NCI-H1092 (cell line): ENCODE measurements around the gene CAPRIN2.

Experiments used
- DNase-seq: peaks from one replicate; lab custom pipeline; 2025; lab: John Stamatoyannopoulos, UW

The CAPRIN2 gene

GRCh38 chr12:30761730-30762129 lies 7.0 kb upstream of the CAPRIN2 start:
- DNase-seq, result no peak

DNA sequence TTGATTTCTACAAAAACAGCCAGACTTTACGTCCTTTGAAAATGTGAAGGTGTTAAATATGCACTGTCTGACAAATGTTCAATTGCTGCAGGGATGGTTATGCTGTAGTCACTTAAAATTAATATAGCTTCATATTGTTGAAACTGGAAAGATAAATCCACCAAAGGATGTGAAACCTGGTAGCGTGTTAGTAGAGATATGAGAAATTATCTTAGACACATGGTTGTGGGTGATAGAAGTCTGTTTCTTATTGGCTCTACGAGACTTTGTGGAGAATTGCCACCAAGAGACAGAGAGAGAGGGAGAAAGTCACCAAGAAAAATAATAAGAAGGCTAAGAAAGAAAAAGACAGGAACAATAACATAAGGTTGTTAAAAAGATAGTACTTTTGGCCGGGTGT lies 2.6 kb upstream of the CAPRIN2 start:
- no peak for DNase-seq

DNA sequence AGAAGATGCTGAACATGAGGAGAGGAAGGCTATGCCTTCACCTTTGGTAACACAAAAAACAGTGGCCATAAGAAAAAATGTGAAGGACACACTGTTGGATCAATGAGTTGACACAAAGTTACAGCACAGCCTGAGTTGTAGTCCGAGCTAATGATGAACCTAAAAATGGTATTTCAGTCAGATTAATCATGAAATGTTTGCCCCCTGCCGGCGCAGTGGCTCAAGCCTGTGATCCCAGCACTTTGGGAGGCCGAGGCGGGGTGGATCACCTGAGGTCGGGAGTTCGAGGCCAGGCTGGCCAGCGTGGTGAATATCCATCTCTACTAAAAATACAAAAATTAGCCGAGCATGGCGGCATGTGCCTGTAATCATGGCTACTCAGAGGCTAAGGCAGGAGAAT lies 1.3 kb upstream of the CAPRIN2 start:
- no peak for DNase-seq

GRCh38 chr12:30755395-30755762 lies 628 bp upstream of the CAPRIN2 start:
- DNase-seq, result no peak

DNA sequence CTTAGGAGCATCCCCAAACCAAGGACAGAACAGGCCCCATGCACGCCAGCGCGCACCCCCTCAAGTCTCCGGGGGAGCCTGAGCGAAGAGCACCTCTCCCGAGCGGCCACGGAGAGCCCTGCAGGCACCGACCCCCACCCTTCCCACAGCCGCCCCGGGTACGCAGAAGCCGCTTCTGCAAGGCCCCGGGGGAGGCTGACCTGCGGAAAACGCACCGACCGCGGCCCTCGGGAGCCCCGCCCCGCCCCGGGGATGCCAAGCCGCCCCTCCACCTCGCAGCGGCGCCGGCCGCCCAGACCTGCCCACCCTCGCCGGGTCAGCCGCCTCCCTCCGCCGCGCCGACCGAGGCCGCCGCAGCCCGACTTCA lies 385 bp downstream of the CAPRIN2 start:
- peak; percentile 76 for DNase-seq

GRCh38 chr12:30753751-30754382 lies 884 bp downstream of the CAPRIN2 start:
- peak; percentile 43 for DNase-seq

DNA sequence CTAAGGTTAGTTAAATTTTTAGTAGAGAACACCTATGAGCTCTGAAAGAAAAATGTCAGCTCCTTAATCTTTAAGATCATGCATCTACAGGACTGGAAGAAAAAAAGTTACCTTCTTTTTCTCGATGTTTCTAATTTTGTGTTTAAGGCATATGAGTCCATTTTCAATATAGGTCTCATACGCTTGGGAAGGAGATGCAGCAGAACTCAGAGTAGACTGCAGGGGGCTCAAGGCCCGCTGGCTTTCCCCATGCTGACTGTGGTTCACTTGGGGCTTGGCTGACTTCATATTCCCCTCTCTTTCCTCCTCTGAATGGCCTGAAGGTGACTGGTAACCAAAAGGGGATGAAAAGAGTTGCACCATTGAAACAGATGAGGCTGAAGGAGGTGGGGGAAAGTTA lies 1.5 kb downstream of the CAPRIN2 start:
- DNase-seq, result no peak

DNA sequence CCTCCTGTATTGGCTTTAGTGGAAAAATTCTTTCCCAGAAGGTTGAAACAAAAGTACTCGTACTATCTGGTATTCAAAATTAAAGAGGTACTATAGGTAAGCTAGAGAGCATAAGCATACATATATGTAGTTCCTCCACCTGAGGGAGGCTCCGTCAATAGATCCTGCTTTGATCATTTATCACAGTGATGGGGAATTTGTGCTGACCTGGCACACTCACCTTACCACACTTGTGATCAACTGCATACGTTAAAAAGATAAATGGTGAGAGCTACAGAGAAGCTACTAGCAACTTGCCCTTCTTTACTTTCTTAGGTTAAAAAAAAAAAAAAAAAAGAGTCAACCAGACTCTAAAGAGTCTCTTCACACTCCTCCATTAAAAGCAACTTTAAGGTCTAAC lies 2.5 kb downstream of the CAPRIN2 start:
- DNase-seq, result no peak

DNA sequence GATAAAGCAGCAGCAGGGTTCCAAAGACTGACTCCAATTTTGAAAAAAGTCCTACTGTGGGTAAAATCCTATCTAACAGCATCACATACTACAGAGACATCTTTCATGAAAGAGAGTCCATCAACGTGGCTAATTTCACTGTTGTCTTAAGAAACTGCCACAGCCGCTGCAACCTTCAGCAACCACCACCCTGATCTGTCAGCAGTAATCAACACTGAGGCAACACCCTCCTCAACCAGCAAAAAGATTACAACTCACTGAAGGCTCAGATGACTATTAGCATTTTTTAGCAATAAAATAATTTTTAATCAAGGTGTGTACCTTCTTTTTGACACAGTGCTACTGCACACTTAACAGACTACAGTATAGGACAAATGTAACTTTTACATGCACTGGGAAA lies 6.6 kb downstream of the CAPRIN2 start:
- DNase-seq, result no peak

DNA sequence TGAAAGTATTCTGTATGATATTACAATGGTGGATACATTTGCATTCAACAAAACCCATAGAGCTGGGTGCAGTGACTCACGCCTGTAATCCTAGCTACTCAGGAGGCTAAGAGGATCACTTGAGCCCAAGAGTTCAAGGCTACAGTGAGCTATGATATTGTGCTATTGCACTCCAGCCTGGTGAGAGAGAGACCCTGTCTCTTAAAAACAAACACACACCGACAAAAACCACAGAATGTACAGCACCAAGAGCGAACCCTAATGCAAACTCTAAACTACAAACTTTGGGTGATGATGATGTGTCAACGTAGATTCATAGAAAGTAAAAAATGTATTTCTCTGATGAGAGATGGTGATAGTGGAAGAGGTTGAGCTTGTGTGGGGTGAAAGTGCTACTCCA lies 8.6 kb downstream of the CAPRIN2 start:
- DNase-seq, result no peak

- no peak for DNase-seq
Observed at GRCh38 chr12:30744321-30744720, 10.4 kb downstream of the CAPRIN2 start.

DNA sequence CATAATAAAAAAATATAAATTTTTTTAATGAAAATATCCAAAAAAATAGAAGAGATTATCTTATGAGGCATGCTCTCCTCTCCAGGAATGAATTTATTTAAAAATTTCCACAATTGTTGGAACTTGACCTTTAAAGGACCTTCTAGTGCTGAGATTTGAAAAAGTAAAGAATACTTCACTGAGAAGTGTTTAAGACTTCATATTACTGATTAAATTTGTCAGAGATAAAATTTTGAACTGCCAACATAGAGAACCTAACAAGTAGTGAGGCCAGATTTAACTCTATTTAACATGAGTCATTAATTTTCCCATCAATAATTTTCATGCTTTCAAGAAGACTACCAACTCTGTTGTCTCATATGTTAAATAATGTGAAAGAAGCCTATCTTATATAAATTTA lies 14.5 kb downstream of the CAPRIN2 start:
- DNase-seq, result no peak

GRCh38 chr12:30739020-30739419 lies 15.7 kb downstream of the CAPRIN2 start:
- no peak for DNase-seq

DNA sequence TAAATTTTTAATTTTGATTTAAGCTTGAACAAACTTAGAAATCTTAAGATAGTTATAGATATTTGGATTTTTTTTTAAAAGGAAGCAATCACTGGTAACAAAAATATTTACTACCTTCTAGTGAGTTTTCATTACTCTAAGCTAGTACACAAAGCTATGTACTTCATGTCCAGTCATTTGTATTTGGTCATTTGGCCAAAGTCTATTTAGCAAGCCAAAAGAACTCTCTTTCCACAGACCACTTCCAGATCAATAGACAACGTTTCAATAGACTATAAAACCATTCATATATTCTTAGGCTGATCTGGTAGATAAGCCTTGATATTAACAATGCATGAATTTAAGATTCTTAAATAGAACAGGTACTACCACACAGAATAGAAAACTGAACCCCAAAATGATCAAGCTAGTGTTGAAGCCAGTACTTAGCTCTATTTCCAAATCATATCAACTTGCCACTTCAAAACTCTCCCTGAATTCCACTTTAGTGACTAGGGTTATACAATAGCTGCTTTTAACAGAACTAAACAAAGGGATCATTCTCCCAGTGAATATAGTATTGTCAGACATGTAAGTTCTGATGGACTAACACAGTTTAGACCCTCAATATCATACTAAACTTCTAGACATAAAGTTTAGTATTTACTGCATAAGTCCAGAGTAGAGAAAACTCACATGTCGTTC lies 21.7 kb downstream of the CAPRIN2 start:
- DNase-seq, result no peak

DNA sequence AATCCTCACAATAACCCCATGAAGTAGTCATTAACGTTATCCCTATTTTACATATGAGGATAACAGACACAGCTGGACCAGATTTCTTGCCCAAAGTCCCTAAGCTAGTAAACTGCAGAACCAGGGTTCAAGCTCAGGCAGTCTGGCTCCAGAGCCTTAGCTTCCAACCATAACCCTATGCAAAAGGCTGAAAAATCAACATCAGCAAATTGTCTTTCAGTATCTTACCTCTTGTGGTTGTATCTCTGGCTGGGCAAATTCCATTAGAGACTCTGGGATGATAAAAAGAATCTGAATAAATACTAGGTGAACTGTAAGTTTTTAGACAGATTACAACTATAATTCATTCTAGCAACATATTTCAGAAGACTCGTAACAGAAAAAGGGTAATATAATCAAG lies 24.7 kb downstream of the CAPRIN2 start:
- DNase-seq, result no peak

DNA sequence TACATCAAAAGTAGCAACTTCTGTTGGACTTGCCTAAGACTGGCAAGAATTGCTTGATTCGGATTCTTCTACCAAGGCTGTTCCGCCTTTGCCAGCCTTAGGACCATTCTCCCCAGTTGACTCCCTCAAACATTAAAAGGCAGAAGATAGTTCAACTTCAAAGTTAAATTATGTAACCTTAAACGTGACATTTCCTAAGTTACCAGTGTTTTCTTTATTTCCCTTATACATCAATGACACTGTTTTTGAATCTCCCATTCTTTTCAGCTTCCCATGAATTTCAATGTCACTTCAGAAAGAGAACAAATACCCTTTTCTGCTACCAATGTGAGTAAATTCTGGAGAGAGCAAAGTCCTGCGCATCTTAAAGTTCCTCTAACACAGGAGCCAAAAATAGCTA lies 25.2 kb downstream of the CAPRIN2 start:
- DNase-seq, result no peak

GRCh38 chr12:30726647-30727046 lies 28.1 kb downstream of the CAPRIN2 start:
- no peak for DNase-seq

- DNase-seq, result no peak
Observed at GRCh38 chr12:30725739-30726138, 29.0 kb downstream of the CAPRIN2 start.

DNA sequence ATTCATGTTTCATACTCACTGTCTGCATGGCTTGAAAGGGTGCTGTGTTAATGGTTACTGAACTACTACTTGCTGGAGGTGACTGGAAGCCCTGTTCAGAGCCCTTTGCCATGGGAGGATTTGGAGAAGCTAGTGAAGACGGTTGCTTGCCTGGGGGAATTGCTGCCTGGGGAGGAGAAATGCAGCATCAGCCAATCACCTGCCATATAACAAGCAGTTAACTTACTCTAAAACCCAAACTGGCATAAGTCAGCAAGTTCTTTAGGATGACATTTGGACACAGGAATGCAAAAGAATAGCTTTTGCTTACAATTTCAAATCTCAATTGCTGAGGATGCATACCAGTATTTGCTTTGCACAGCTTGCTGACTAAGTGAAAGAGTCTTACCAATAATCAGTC lies 35.7 kb downstream of the CAPRIN2 start:
- DNase-seq, result no peak

DNA sequence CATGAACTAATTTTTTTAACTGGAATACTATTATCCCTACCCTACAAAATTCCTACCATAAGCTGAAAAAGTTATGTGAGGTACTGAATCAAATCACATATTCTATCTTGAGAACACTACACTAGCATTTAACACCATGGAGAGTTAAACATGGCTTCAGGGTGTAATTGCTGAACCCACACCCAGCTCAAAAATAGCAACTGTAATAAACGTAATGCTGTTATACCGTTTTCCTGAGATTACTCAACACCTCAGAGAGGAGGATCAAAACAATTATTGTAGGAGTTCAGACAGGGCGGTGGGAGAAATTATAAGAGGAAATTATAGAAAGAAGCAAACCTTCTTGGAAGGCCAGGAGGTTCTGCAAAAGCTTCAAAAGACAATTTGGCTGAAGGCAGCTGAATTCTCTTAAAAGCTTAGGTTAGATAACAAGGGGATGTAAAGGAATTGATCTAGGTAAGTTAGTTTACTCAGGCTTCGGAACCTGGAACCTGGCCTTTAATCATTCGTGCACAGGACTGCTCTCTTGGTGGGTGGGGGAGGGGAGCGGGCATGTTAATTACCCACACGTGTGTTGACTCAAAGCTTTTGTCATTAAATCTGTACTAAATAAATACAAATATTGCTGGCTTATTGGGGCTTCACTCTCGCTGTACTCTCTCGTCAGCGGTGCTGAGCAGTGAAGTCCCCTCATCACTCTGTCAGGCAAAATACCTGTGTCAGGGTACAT lies 47.0 kb downstream of the CAPRIN2 start:
- no peak for DNase-seq

GRCh38 chr12:30706476-30706875 lies 48.3 kb downstream of the CAPRIN2 start:
- DNase-seq, result no peak

DNA sequence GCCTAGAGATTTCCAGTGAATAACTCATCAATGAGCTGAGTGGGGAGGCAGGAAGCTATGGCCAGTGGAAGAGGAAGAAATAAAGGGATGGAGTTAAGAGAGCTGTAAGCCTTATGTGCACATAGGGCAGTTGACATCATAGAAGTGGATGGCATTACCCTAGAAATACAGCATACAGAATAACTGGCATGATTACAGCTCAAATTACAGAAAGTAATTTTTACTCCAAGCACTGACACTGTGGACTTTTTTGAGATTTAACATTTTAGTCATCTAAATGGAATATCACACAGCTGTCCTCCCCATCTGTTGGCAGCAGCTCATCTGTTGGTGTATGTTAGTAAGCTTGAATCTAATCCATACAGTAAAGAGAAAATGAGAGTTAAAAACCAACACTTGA lies 53.7 kb downstream of the CAPRIN2 start:
- DNase-seq, result no peak

DNA sequence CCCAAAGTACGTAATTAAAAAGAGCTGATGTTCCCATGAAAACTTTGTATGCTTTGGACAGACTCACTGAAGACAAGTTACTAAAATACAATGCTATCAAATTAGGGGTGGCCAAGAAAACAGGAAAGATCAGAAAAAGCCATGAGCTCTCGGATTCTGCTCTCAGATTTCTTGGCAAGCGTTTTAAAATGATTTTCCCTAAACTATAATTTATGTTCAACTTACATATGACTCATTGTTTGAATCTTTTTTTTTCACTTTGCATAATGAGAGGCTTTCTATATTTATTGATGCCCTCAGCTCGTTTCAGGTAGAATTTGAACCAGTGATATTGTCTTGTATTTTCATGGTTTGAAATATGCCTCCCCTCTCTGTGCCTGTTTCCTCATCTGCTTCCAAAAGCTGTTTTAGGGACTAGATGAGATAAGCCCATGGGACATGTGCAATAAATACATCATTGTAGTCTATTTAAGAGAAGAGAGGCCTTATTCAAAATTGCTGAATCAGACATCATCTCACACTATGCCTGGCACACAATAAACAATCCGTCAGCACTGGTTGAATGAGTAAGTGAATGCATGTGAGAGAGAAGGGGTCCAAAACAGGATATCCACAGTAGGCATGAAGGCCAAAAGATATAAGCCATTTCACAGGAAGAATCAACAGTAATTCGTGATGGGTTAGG lies 54.4 kb downstream of the CAPRIN2 start:
- no peak for DNase-seq
